Thyroid gland (tissue), 4 donors: ENCODE data around the gene PRPF40A.

Experiments used
- POLR2A ChIP-seq, 2 donors: fragments of 450-650 bp; IDR thresholded peaks; one replicate each; pipeline ENCODE4 v1.6.1; 2017; ENCODE audit warnings: antibody characterized with exemption in 2 of 2, mild to moderate bottlenecking in 2 of 2, moderate library complexity in 1 of 2
- TF ChIP-seq, protein P1 (sequence below), 6 experiments: fragments of 200-600 bp in 3 of 6; fragments of 450-650 bp in 3 of 6; sonication (generic) in 3 of 6; IDR thresholded peaks; one replicate each; pipeline ENCODE4 v1.5.1; 2016 to 2019; ENCODE audit warnings: antibody characterized with exemption in 6 of 6, mild to moderate bottlenecking in 2 of 6, inconsistent platforms in 1 of 6, moderate library complexity in 1 of 6

DNA sequence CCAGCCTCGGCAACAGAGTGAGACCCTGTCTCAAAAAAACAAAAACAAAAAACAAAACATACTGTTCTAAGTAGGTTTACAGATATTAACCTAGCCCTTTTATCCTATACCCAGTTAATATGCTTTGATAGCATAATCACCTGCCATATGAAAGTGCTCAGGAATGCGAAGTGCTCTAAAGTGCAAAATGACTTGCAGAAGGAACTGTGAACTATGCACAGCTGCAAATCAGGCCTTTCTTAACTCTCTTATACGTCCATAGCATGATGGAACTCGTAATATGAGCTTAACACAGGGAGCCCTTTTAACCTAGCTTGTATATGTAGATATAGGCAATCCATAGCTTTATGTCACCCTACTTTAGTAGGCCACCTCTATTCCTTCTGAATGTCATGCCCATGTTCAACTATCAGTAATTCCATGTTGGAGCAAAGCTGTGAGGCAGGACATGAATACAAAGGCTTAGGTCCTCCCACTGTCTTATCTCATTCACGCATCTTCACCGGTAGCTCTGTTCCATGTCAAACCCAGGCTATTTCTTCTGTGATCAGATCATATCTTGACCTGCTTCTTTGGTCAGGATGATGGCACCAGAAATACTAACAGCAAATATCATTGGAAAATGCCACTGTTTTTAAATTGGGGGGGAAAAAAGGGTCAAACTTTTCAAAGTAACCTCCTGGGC, 72.9 kb downstream of the PRPF40A start:
- TF ChIP-seq, protein P1, sequence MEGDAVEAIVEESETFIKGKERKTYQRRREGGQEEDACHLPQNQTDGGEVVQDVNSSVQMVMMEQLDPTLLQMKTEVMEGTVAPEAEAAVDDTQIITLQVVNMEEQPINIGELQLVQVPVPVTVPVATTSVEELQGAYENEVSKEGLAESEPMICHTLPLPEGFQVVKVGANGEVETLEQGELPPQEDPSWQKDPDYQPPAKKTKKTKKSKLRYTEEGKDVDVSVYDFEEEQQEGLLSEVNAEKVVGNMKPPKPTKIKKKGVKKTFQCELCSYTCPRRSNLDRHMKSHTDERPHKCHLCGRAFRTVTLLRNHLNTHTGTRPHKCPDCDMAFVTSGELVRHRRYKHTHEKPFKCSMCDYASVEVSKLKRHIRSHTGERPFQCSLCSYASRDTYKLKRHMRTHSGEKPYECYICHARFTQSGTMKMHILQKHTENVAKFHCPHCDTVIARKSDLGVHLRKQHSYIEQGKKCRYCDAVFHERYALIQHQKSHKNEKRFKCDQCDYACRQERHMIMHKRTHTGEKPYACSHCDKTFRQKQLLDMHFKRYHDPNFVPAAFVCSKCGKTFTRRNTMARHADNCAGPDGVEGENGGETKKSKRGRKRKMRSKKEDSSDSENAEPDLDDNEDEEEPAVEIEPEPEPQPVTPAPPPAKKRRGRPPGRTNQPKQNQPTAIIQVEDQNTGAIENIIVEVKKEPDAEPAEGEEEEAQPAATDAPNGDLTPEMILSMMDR (IDR thresholded peaks at IDR 0.05) = no peak
- no peak for TF ChIP-seq POLR2A (IDR thresholded peaks at IDR 0.05)
